ENCODE data around the gene LFNG.

DNA sequence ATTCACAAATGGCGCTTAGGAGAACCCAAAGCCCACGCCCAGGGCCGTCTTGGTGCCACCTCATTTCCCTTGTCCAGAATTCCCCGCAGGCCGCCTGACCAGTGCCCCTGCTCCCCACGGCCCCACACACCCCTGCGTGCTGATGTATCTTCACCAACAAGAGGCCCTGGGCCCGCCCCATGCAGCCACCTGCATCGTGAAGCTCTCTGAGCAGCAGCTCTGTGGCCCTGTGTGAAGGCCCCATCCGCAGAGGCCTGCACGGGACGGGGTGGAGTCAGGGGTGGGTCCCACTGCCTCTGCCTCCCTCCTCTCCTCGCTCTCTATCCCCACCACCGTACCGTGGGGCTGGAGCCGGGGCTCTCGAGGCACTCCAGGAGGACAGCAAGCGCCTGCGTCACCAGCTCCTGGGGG is 21.1 kb downstream of the LFNG start:
- TF ChIP-seq CTCF (IDR thresholded peaks at IDR 0.05; ENCODE audit: low read length) = no peak
- TF ChIP-seq EZH2 (IDR thresholded peaks at IDR 0.05; ENCODE audit: borderline replicate concordance, low read length) = no peak
